GM18519 (cell line): ENCODE measurements around the gene PEBP1.
"Not testable (repeated sequence)": the region's sequence is repeated elsewhere in the genome, so short reads cannot be mapped to it uniquely, and the experiment has no call there.

Experiments
- ATAC-seq: cut with Tn5 transposase; IDR thresholded peaks from one replicate; pipeline ENCODE4 v1.9.1; 2021; ENCODE audit warnings: mild to moderate bottlenecking, moderate library complexity; ENCODE audit not compliant: unreplicated experiment, low FRiP score

Gene PEBP1

DNA sequence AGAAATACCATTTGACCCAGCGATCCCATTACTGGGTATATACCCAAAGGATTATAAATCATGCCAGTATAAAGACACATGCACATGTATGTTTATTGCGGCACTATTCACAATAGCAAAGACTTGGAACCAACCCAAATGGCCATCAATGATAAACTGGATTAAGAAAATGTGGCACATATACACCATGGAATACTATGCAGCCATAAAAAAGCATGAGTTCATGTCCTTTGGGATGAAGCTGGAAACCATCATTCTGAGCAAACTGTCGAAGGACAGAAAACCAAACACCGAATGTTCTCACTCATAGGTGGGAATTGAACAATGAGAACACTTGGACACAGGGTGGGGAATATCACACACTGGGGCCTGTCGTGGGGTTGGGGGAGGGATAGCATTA, 6.5 kb upstream of the PEBP1 start:
- not testable (repeated sequence) for ATAC-seq

GRCh38 chr12:118136559-118137003, 657 bp downstream of the PEBP1 start:
- ATAC-seq: no peak

DNA sequence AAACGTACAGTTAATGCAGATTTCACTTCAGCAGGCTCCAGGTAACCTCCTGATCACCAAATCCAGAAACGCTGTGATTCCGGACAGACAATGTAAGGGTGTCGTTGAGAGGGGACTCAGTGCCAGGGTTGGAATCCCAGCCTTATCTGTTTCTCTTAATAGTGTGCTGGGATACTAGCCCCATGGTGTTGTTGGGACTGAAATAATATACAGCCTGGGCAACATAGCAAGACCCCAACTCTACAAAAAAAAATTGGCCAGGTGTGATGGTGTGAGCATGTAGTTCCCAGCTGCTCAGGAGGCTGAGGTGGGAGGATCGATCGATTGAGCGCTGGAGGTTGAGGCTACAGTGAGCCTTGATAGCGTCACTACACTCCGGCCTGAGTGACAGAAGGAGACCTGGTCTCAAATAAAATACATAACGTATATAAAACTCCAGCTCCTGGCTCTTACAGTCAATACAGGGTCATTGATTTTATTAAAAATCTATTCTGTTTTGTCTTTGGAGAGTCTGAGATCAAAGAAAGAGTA, 1.3 kb downstream of the PEBP1 start:
- ATAC-seq: no peak

DNA sequence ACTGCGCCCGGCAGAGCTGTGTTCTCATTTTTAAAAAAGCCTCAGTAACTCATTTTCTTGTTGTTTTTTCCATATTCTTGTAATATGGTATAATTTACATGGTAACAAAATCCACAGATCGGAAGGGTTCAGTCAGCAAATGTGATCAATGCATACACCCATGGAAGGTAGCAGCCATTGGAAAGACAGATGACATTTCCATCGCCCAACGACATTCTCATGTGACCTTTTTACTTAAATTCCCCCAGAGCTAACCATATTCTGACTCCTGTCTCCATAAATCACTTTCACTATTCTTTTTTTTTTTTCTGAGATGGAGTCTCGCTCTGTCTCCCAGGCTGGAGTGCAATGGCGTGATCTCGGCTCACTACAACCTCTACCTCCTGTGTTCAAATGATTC, 4.9 kb downstream of the PEBP1 start:
- ATAC-seq: no peak

- no peak for ATAC-seq
These were observed 8.6 kb downstream of the PEBP1 start for GRCh38 chr12:118144499-118144898.

DNA sequence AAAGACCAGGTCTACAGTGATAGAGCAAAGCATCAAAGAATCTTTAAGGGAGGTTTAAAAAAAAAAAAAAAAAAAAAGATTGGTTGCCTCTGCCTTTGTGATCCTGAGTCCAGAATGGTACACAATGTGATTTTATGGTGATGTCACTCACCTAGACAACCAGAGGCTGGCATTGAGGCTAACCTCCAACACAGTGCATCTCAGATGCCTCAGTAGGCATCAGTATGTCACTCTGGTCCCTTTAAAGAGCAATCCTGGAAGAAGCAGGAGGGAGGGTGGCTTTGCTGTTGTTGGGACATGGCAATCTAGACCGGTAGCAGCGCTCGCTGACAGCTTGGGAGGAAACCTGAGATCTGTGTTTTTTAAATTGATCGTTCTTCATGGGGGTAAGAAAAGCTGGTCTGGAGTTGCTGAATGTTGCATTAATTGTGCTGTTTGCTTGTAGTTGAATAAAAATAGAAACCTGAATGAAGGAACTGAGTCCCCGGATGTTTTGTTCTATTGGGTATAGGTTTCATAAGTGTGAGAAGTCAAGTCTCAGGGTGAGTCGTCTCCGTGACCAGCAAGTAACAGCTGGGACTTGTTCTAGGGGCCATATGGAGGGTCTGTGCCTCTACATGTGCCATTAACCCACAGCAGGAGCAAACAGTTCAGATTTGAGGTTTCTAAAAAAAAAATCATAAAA, 9.3 kb downstream of the PEBP1 start:
- no peak for ATAC-seq

GRCh38 chr12:118145798-118146156, 9.9 kb downstream of the PEBP1 start:
- ATAC-seq: no peak

- ATAC-seq: no peak
These were observed 12.4 kb downstream of the PEBP1 start for GRCh38 chr12:118148287-118148686.

DNA sequence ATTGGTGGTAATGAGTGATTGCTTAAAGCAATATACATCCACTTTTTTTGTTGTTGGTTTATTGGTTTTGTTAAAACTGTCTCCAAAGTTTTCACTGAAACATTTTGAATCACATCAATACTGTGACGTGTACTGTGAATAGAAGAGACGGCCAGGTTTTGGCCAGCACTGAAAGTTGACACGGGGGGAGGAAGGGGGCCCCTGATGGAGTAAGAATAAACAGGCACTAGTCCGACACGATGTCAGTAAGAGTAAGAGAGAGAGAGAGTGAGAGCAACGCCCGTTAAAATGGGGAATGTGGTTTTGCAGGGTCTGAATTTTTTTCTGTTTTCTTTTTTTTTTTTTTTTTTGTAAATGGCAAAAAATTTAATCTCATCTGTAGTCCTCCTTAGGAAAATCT, 14.7 kb downstream of the PEBP1 start:
- no peak for ATAC-seq

GRCh38 chr12:118151755-118152154, 15.8 kb downstream of the PEBP1 start:
- no peak for ATAC-seq

- no peak for ATAC-seq
These were observed 24.6 kb downstream of the PEBP1 start for GRCh38 chr12:118160536-118160935.

DNA sequence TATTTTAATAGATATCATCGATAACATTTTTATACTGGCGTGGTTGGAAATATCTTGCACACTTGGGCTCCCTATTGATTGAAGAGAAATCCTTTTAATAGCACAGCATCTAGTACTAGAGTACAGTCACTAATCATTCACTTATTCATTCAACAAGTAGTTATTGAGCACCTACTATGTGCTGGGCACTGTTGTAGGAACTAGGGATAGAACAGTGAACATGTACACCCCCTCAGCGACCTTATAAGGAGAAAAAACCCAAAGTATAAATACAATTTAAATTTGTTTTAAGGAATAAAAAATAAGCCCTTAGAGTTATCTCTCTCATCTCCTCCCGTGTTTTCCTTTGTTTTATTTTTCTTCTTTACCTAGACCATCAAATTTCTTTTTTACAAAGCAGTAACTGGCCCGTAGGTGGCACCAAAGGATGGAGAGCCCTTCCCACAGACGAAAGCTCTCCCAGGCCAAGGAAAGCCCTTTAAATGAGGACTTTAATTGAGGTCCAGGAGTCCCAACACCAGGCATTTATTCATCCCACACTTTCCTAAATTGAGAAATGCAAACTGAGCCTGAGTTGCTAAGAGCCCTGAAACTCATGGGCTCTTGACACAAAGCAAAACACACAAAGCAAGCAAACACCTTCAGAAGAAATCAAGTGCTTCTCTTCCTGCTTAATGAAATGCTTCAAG, 29.0 kb downstream of the PEBP1 start:
- ATAC-seq: no peak

DNA sequence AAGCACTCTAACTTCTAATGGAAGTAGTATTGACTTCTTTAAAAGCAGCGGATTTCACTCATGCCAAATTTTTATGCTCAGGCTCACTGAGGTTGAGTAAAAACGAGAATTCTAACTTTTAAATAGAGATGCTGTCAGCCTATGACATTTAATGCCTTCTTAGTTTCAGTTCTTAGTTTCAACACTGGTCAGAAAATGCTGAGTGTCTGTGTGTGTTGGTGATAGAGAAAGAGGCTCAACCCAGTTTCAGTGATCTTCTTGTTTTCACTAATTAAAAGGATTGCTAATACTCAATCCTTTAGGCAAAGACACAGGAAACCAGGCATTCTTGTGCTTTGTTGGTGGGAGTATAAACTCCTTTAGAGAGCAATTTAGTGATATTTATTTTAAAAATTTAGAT, 31.0 kb downstream of the PEBP1 start:
- peak; percentile 99 for ATAC-seq

DNA sequence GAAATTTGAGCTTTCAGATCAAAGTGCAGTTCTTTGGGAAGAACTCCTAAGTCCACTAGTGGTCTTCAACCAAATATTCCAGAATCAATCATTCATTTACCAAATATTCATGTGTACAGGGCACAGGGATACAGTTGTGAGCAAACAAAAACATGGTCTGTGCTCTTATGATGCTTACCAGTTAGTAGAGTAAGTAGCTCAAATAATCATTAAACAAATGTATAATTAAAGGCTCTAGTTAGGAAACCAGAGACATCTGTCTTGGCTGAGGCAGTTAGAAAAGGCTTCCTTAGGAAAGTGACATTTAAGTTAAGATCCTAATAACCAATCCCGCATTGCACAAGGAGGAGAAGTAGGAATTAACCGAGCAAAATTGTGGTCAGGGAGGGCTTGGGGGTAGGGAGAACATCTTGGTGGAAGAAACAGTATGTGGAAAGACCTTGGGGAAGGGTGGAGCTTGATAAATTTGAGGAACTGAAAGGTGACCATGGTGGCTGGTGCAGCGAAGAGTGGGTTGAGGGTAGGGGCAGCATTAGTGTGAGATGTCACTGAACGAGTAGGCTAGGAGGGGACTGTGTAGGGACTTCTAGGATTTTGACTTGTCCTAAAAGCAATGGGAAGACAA, 40.0 kb downstream of the PEBP1 start:
- no peak for ATAC-seq

DNA sequence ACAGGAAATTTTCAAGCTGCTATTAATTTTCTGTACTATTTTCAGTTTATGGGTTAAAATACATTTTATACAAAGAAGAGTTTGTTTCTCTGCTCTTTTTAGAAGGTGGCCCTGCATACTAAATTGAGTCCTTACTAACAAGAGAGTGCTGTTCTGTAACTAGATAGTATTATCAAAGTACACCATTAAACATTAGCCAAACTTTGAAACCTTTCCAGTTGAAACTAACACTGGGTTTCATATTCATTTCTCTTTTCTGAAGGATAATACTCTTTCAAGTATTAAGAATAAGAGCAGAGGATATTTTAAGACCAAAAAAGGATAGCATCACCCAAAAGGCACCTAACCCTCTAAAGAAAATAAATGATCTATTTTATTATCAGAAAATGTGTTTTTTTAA, 47.2 kb downstream of the PEBP1 start:
- ATAC-seq: no peak

GRCh38 chr12:118183711-118184110, 47.8 kb downstream of the PEBP1 start:
- no peak for ATAC-seq

DNA sequence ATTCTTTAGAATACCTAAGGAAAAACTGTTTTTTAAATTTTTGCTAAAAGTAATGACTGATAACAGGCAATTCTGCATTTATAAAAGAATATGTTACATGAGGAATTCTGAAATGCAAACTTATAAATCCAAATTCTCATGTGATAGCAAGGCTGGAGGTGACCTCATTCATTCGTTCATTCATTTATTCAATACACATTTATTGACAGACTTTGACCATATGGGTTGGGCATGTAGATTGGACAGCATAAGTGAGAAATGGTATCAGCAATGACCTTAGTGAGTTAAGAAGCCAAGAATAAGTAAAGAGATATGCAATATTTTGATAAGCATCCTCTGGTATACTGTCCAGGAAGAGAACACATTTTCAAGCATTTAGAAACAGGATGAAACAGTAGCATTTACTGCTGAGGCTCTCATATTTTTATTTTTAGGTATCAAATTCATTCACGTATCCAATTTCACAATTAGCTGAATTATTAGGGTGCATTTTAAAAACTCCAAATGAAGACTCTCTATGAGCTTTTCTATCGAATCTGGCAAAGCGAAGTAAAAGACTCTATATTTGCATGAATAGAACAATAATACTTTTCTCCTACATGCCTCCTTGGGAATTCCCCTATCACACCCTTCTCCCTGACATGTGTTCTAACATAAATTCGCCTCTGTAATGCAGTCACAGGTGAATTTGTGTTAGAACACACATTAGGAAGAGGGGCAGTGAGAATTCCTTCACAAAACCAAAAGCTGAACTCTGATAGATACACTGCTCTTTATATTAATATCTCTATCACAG, 49.9 kb downstream of the PEBP1 start:
- ATAC-seq: no peak

DNA sequence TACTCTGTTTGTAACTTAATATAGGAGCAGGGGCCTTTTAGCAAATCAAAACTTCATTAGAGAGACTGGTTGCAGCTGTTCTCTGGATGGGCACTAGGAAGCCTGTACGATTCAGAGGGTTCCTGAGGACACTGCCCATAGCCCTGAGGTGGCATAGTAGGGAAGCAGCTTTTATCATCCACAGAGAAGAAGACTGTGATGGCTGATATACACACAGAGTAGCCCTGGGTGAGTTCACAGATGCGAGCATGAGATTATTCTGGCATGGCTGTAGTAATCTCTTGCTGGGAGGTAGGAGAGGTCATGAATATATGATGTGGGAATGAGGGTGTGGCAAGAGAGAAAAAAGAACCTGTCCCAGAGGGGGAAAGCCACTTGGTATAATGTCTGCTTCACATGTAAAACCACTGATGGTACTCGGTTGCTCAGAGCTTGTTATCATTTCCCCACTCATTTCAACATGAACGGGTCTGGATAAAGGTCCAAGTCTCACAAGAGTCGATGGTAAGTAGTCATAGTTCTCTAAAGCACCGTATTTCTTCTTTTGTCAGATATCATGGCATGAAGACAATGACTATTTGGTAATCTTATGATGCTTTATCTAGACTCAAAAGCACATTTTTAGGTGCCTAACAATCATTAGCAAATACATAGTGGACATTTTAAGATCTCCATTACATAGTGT, 52.0 kb downstream of the PEBP1 start:
- no peak for ATAC-seq

GRCh38 chr12:118188690-118189371, 52.9 kb downstream of the PEBP1 start:
- no peak for ATAC-seq

- no peak for ATAC-seq
These were observed 53.8 kb downstream of the PEBP1 start for GRCh38 chr12:118189741-118190191.
